HG03521 (cell line): ENCODE results near the gene CROCC2.

Experiments used
- ATAC-seq: cut with Tn5 transposase; IDR thresholded peaks from one replicate; pipeline ENCODE4 v1.9.1; 2021; ENCODE audit warnings: mild to moderate bottlenecking, moderate library complexity; ENCODE audit not compliant: unreplicated experiment

Gene CROCC2

GRCh38 chr2:240919786-240920782 lies 13.9 kb downstream of the CROCC2 start:
- ATAC-seq, result no peak

- no peak for ATAC-seq
These were observed 14.7 kb downstream of the CROCC2 start for GRCh38 chr2:240920783-240921231.

DNA sequence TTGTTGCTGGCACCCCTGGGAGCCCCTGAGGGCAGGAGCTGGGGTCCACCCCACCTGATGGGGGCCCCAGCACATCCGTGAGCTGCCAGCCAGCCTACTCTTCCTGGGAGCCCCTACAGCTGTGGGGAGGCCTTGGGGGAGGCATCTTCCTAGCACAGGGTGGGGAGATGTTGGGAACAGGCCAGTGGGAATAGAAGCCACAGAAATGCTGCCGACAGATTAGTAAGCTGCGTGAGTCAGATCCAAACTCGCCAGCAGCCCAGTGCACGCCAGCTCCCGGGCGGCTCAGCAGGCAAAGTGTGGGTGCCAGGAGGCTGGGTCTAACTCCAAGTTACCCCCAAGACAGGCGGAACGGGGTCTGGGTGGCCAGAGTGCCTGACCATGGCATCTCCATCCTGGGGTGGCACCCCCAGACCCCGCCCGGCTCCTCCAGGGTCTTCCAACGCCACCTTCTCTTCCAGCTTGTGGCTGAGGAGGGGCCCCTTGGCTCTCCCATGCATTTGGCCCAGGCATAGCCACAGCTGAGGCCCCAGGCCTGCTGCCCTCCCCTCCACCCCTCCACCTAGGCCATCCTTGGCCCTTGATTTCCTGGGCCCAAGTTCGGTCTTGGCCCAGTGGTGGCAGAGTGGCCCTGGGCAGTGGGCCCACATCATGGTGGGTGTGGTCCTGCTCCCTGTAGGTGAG lies 15.3 kb downstream of the CROCC2 start:
- ATAC-seq, result no peak

DNA sequence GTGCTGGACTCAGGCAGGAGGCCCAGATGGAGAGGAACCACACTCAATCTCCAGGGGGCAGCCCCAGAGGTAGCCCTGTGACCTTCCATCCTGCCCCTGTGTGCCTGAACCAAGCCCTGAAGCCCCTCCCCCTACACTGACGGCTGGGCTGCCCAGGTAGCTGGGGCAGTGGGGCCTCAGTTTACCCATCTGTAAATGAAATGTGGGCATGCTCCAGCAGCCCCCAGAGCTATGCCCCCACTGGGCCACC lies 15.8 kb downstream of the CROCC2 start:
- no peak for ATAC-seq

DNA sequence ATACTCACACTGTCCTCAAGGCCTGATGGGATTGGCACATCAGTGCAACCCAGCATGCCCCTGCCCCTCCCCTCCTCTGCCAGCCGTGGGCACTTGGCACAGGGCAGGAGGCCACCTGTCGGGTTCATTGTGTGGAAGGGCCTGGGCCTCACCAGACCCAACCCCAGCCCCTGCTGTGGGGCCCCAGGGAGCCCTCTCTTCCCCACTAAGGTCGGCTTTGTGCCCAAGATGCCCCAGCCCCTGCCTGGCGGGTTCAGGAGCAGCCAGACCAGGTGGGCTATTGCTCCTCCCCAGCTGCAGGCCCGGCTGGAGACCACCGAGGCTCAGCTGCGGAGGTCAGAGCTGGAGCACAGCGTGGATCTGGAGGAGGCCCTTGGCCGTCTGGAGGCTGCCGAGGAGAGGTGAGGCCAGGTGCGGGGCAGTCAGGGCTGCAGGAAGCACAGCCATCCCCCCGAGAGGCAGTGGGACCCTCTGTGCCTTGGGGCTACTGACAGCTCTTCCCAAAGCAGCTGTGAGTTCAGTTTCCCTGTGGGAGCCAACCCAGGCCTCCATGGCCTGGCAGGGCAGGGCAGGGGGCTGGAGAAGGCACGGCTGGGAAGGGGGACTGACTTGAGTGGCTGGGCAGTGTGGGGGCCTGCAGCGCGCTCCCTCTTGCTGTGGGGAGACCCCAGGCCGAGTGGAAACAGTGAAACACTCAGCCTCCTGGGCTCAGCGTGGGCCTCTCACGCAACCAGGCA lies 16.3 kb downstream of the CROCC2 start:
- no peak for ATAC-seq

DNA sequence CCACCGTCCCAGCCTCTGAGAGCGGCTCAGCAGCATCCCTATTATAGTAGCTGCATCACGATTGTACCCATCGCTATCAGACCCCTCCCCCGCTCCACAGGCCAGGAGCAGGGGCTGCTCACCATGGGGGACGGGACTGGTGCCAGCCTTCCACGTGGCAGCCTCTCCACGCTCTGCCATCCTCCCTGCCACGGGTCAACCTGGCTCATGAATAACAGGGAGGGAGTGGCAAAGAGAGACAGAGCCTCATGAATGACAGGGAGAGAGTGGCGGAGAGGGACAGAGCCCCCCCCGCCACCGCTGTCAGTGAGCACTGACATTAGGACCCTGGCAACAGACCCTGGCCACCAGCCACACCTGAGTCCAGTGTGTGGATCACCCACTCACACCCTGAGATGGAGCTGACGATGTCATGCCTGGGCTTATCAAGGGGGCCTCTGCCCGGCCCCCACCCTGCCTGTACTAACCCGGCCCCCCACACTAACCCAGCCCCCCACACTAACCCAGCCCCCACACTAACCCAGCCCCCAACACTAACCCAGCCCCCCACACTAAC lies 16.9 kb downstream of the CROCC2 start:
- ATAC-seq, result no peak

GRCh38 chr2:240925191-240925567 lies 19.0 kb downstream of the CROCC2 start:
- ATAC-seq, result no peak

DNA sequence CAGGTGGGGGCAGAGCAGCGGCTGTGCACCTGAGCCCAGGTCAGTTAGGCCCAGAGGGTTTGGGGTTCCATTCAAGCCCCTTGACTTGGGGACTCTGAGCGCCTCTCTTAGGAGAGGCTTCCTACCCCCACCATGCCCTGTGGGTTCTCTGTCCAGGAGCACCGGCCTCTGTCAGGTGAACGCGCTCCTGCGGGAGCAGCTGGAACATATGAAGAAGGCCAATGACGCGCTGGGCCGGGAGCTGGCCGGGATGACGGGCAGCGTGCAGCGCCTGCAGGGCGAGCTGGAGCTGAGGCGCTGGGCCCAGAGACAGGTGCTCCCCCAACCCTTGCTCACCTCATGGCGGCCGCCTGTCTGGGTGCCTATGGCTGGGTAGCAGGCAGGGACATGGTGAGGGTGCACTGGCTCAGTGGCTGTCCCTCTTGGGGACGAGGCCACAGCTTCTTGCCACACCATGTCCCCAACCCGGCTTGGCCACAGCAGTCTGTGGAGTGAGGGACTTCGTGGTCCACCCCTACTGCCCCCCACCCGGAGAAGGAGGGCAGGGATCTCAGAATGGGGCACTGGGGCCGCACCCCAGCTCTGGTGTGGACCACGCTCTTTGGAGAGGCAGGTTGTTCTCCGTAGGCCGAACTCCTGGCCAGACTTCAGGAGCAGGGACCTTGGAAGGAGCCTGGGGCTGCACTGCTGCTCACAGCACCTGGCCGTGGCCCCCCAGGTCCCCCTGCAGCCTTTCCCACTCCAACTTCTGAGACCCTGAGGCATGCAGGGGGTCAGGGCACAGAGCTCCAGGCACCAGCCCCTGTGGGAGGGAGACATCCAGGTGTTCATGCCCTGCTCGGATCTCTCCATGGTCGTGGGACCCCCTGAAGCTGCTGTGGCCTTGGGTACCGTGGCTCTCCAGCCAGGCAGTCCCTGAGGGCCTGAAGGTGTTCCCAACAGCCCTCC lies 19.7 kb downstream of the CROCC2 start:
- no peak for ATAC-seq

DNA sequence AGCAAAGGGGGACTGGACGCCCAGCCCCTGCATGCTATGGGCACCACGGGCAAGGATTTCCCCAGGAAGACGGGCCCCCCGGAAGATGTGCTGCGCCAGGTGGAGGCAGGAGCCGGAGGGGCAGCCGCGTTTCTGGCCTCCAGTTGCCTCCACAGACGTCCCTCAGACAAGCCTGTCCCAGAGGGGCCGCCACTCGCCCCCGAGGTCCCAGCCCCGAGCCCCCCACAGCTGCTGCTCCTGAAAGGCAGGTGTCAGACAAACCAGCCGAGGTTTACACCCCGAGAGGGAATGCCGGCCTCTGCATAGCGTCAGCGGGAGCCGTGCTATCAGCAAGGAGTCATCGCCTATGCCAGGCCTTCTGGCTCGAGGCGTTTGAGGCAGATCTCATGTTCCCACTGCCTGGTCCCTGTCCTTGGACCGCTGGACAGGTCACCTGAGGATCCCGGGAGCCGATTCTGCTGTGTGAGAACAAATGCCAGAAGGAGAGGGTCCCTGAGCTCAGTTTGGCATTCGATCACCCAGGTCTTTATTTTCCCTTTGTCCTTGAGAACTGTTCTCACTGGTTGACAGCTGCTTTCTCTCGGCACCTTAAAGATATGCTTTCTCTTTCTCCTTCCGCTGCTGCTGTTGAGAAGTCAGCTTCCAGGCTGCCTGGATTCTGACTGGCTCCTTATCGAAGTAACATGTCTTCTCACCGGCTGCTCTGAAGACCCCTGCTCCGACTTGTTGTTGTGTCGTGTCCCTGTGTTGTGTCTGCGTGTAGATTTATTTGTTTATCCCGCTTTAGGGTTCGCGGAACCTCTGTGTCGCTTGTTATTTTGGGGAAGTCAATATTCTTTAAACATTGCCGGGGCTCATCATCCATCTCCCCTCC lies 20.6 kb downstream of the CROCC2 start:
- ATAC-seq, result no peak

GRCh38 chr2:240927390-240927781 lies 21.2 kb downstream of the CROCC2 start:
- ATAC-seq, result no peak

DNA sequence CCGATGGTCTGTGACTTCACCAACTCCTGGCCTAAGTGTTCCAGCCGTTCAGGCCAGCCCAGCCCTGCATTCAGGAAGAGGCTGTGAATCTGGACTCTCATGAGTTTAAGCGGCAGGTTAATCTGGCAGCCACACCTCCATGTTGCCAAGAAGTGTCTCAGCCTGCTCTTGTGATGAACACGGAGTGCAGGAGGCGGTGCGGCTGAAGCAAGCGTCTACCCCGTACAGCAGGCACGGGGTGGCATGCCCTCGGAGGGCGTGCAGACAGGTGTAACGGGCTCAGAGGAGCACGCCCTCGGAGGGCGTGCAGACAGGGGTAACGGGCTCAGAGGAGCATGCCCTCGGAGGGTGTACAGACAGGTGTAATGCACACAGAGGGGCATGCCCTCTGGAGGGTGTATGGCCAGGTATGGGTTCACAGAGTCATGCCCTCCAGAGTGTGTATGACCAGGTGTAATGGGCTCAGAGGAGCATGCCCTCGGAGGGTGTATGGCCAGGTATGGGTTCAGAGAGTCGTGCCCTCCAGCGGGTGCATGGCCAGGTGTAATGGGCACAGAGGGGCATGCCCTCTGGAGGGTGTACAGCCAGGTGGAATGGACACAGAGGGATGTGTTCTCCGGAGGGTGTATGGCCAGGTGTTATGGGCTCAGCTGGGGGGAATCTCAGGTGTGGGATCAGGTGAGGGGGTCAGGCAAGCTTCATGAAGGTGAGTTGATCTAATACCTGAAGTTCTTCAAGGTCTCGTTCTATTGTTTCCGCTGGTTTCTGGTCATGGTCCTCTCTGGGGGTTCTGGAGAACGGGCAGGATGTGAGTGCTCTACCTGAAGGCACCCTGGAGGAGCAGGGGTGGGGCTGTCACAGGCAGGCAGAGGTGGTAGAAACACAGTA lies 22.6 kb downstream of the CROCC2 start:
- no peak for ATAC-seq

DNA sequence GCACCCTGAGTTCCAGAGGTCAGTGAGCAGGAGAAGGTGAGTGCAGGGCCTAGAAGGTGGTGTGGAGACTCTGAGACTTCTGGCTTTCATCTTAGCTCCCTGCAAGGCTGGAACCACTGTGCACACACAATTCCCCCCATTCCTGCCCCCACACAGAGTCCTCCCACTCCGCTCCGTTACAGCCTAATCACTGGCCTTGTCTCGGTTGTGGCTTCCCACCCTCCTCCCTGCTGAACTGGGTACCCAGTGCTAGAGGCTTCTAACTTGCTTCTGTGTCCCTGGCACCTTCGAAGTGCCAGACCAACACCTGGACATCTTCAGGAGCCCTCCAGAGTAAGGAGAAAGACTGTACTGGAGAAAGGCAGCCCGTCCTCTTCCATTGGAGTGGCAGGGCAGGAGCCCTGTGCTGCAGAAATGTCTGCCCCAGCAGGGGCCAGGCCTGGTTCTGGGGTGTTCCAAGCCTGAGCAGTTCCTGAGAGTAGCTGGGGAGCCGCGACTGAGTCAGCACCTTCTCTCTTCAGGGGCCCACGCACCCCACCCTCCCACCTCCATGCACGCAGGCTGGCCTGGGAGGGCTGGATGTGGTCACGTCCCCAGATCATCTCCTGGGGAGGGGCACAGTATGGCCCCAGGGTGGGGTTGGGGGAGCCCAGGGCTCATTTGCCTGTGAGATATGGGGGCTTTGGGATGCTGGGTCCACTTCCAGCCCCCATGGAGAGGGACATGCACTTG lies 23.4 kb downstream of the CROCC2 start:
- no peak for ATAC-seq

- no peak for ATAC-seq
These were observed 24.0 kb downstream of the CROCC2 start for GRCh38 chr2:240930096-240930630.

DNA sequence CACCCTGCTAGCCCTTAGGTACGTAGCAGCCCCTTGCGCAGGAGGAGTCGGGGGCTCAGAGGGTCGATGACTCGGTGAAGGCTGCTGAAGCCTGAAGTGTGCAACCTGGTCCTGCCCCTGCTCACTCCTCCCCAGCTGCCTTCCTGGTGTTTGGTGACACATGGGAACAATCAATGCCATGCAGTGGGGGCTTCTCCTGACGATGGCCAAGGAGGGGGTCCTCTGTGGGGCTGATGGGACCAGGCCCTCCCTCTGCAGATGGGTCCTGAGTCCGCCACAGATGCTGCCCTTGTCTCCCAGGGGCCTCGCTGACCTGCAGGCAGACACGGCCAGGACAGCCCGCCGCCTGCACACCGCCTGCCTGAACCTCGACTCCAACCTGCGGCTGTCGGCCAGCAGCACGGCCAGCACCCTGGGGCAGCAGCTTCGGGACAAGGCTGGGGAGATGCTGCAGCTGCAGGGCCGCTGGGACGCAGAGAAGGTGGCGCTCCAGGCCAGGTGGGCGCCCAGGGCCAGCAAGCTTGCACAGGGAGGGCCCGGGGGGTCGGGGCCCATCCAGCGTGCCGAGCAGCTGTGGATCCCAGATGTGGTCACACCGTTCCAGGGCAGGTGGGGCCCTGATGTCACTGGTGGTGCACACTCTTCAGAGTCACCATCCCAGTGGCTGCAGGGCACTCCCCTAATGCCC lies 24.6 kb downstream of the CROCC2 start:
- no peak for ATAC-seq

GRCh38 chr2:240931319-240931949 lies 25.3 kb downstream of the CROCC2 start:
- no peak for ATAC-seq

- no peak for ATAC-seq
These were observed 26.0 kb downstream of the CROCC2 start for GRCh38 chr2:240932001-240932723.
